T-helper 1 cell treated with Interleukin-12 subunit alpha and Interleukin-12 subunit beta and Interleukin-4 antibody, amounts not matched to agents 30 μg/mL and 1 μg/mL, for 36 hours (primary cell): Measurements from ENCODE around the gene MTHFD2L.
"Not testable (repeated sequence)": the region's sequence is repeated elsewhere in the genome, so short reads cannot be mapped to it uniquely, and the experiment has no call there.

ENCODE experiments used
- H3K27ac Mint-ChIP-seq: one replicate; pipeline ENCODE4 v1.8.0; 2021; ENCODE audit warnings: mild to moderate bottlenecking, mixed read lengths
- H3K27me3 Mint-ChIP-seq: one replicate; pipeline ENCODE4 v1.8.0; 2021; ENCODE audit warnings: low read depth, mixed read lengths
- H3K36me3 Mint-ChIP-seq: one replicate; pipeline ENCODE4 v1.8.0; 2021; ENCODE audit warnings: low read depth, mixed read lengths
- H3K4me1 Mint-ChIP-seq: one replicate; pipeline ENCODE4 v1.8.0; 2021; ENCODE audit warnings: low read depth, mixed read lengths
- H3K4me3 Mint-ChIP-seq: one replicate; pipeline ENCODE4 v1.8.0; 2021; ENCODE audit warnings: mild to moderate bottlenecking, moderate library complexity, mixed read lengths
- H3K9me3 Mint-ChIP-seq: one replicate; pipeline ENCODE4 v1.8.0; 2021; ENCODE audit warnings: mixed read lengths

The MTHFD2L gene

GRCh38 chr4:74121643-74122579, 36.0 kb upstream of the MTHFD2L start:
- H3K9me3 Mint-ChIP-seq: peaks cover 6% of the 10 kb centered on the region
- H3K4me3 Mint-ChIP-seq: no peak overlapping the region
- no peaks in the 10 kb centered on the region for H3K27me3 Mint-ChIP-seq
- no peak overlapping the region for H3K27ac Mint-ChIP-seq
- H3K36me3 Mint-ChIP-seq: no peaks in the 10 kb centered on the region
- H3K4me1 Mint-ChIP-seq: no peaks in the 10 kb centered on the region

GRCh38 chr4:74123065-74123728, 34.7 kb upstream of the MTHFD2L start:
- Mint-ChIP-seq H3K27me3 (peaks cover 3% of the 10 kb centered on the region), H3K36me3 (no peaks in the 10 kb centered on the region), H3K4me3 (no peak overlapping the region), H3K9me3 (peaks cover 6% of the 10 kb centered on the region), H3K4me1 (no peaks in the 10 kb centered on the region), H3K27ac (no peak overlapping the region)

DNA sequence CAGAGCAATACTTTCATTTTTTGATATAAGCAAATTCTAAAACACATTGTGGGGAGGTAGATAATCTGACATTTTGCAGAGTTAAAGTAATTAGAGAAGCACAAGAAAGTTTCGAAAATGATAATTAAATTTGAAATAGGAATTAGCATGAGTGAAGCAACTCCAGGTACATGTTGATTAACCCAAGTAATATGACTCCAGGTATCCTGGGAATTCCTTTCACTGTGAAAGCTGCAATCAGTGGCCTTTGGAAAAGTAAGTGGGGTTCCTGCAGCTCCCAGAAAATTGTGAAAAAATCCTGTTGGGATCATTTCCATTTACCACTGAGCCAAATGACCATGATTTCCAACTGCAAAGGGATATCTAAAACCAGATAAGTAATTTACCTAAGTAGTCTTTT, 32.9 kb upstream of the MTHFD2L start:
- Mint-ChIP-seq H3K36me3 (no peaks in the 10 kb centered on the region), H3K4me3 (no peak overlapping the region), H3K4me1 (no peaks in the 10 kb centered on the region), H3K27me3 (peaks cover 8% of the 10 kb centered on the region), H3K27ac (no peak overlapping the region), H3K9me3 (peaks cover 6% of the 10 kb centered on the region)

GRCh38 chr4:74127745-74128144, 30.2 kb upstream of the MTHFD2L start:
- no peaks in the 10 kb centered on the region for H3K36me3 Mint-ChIP-seq

DNA sequence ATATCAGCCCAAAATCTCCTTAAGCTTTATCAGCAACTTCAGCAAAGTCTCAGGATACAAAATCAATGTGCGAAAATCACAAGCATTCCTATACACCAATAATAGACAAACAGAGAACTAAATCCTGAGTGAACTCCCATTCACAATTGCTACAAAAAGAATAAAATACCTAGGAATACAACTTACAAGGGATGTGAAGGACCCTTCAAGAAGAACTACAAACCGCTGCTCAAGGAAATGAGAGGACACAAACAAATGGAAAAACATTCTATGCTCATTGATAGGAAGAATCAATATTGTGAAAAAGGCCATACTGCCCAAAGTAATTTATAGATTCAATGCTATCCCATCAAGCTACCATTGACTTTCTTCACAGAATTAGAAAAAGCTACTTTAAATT, 27.1 kb upstream of the MTHFD2L start:
- H3K9me3 Mint-ChIP-seq, H3K36me3 Mint-ChIP-seq, H3K4me3 Mint-ChIP-seq, H3K4me1 Mint-ChIP-seq, H3K27ac Mint-ChIP-seq: not testable (repeated sequence)
- H3K27me3 Mint-ChIP-seq: peaks cover 12% of the 10 kb centered on the region

More at GRCh38 chr4:74127745-74128144, 30.2 kb upstream of the MTHFD2L start:
- no peak overlapping the region for H3K27ac Mint-ChIP-seq
- no peaks in the 10 kb centered on the region for H3K9me3 Mint-ChIP-seq
- H3K27me3 Mint-ChIP-seq: peaks cover 8% of the 10 kb centered on the region
- no peaks in the 10 kb centered on the region for H3K4me1 Mint-ChIP-seq
- no peak overlapping the region for H3K4me3 Mint-ChIP-seq

- not testable (repeated sequence) for H3K9me3 Mint-ChIP-seq, H3K4me1 Mint-ChIP-seq, H3K27ac Mint-ChIP-seq, H3K36me3 Mint-ChIP-seq, H3K4me3 Mint-ChIP-seq
- H3K27me3 Mint-ChIP-seq: peaks cover 16% of the 10 kb centered on the region
Observed at GRCh38 chr4:74132188-74132587, 25.7 kb upstream of the MTHFD2L start.

GRCh38 chr4:74132944-74133343, 25.0 kb upstream of the MTHFD2L start:
- no peaks in the 10 kb centered on the region for H3K4me1 Mint-ChIP-seq
- peaks cover 13% of the 10 kb centered on the region for H3K27me3 Mint-ChIP-seq
- H3K9me3 Mint-ChIP-seq: no peaks in the 10 kb centered on the region
- H3K27ac Mint-ChIP-seq: no peak overlapping the region
- H3K36me3 Mint-ChIP-seq: no peaks in the 10 kb centered on the region
- no peak overlapping the region for H3K4me3 Mint-ChIP-seq

- H3K4me3 Mint-ChIP-seq: no peak overlapping the region
- no peaks in the 10 kb centered on the region for H3K36me3 Mint-ChIP-seq
- no peak overlapping the region for H3K27ac Mint-ChIP-seq
- no peaks in the 10 kb centered on the region for H3K4me1 Mint-ChIP-seq
- H3K9me3 Mint-ChIP-seq: no peaks in the 10 kb centered on the region
- H3K27me3 Mint-ChIP-seq: peaks cover 17% of the 10 kb centered on the region
Observed at GRCh38 chr4:74133786-74134499, 24.0 kb upstream of the MTHFD2L start.

- Mint-ChIP-seq H3K27ac (no peak overlapping the region), H3K4me1 (no peaks in the 10 kb centered on the region), H3K9me3 (no peaks in the 10 kb centered on the region), H3K36me3 (no peaks in the 10 kb centered on the region), H3K27me3 (peaks cover 13% of the 10 kb centered on the region), H3K4me3 (no peak overlapping the region)
Observed at GRCh38 chr4:74134500-74134852, 23.4 kb upstream of the MTHFD2L start.

DNA sequence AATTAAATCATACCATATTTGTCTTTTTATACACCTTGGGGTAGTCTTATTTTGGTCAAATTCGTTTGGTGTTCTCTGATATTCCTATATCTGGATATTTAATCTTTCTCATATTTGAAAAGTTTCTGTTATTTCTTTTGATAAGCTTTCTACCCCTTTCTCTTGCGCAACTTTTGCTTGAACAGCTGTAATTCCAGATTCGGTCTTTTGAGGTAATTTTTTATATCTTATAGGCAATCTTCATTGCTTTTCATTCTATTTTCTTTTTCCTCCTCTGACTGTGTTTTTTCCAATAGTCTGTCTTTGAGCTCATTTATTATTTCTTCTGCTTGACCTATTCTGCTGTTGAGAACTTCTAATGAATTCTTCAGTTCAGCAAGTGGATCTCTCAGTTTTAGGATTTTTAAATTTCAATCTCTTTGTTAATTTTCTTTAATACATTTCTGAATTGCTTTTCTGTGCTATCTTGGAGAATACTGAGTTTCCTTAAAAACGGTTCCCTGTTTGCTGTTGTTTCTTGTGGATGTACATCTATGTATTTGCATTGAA, 11.3 kb upstream of the MTHFD2L start:
- no peaks in the 10 kb centered on the region for H3K4me1 Mint-ChIP-seq

GRCh38 chr4:74148205-74148604, 9.7 kb upstream of the MTHFD2L start:
- Mint-ChIP-seq H3K4me3 (no peak overlapping the region), H3K9me3 (no peaks in the 10 kb centered on the region), H3K36me3 (no peaks in the 10 kb centered on the region), H3K27ac (no peak overlapping the region), H3K4me1 (no peaks in the 10 kb centered on the region), H3K27me3 (peaks cover 42% of the 10 kb centered on the region)

More for the DNA sequence above, 11.3 kb upstream of the MTHFD2L start:
- no peaks in the 10 kb centered on the region for H3K36me3 Mint-ChIP-seq
- no peak overlapping the region for H3K27ac Mint-ChIP-seq
- H3K9me3 Mint-ChIP-seq: no peaks in the 10 kb centered on the region
- H3K4me3 Mint-ChIP-seq: no peak overlapping the region
- H3K27me3 Mint-ChIP-seq: peaks cover 43% of the 10 kb centered on the region

DNA sequence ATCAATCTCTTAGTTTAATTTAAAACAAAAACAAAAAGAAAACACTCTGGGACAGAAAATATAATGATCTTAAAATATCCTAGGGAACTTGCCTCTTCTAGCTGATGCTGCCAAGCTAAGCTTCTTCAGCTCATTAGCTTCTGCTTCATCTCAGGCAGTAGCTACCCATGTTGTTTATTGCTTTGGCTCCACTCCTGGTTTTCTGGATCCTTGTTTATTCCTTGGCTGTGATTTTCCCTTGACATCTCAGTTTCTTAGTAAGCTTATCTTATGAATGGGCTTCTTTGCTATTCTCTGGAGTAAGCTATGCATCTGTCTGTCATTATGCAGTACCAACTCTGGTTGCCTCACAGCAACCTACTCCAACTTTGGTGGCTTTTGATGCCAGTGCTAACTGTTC, 5.1 kb upstream of the MTHFD2L start:
- H3K9me3 Mint-ChIP-seq: no peaks in the 10 kb centered on the region
- no peak overlapping the region for H3K4me3 Mint-ChIP-seq
- no peaks in the 10 kb centered on the region for H3K36me3 Mint-ChIP-seq
- H3K4me1 Mint-ChIP-seq: no peaks in the 10 kb centered on the region
- H3K27me3 Mint-ChIP-seq: peaks cover 42% of the 10 kb centered on the region
- no peak overlapping the region for H3K27ac Mint-ChIP-seq

DNA sequence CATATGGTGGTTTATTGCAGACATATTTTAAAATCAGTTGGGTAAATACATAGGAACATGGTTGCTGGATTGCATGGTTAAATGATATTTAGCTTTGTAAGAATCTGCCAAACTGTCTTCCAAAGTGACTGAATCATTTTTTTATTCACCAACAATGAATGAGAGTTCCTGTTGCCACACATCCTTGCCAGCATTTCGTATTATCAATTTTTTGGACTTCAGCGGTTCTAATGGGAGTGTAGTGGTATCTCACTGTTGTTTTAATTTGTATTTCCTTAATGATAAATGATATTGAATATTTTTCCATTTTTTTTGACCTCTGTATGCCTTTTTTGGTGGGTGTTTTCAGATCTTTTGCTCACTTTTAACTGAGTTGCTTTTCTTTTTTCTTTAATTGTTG, 1.4 kb upstream of the MTHFD2L start:
- Mint-ChIP-seq H3K9me3 (no peaks in the 10 kb centered on the region), H3K4me1 (peaks cover 15% of the 10 kb centered on the region), H3K36me3 (peaks cover 4% of the 10 kb centered on the region), H3K27ac (no peak overlapping the region), H3K27me3 (peaks cover 30% of the 10 kb centered on the region), H3K4me3 (no peak overlapping the region)

GRCh38 chr4:74157154-74157553, 764 bp upstream of the MTHFD2L start:
- peak overlapping the region; percentile 80 for H3K4me3 Mint-ChIP-seq
- H3K36me3 Mint-ChIP-seq: peaks cover 7% of the 10 kb centered on the region
- H3K4me1 Mint-ChIP-seq: peaks cover 16% of the 10 kb centered on the region
- H3K27me3 Mint-ChIP-seq: peaks cover 30% of the 10 kb centered on the region
- no peaks in the 10 kb centered on the region for H3K9me3 Mint-ChIP-seq
- peak overlapping the region; percentile 41 for H3K27ac Mint-ChIP-seq
